Mesothelial cell of epicardium (in vitro differentiated cells): Measurements from ENCODE around the gene XPC. TPM values are rescaled to one million over a fixed set of nuclear protein-coding genes. Genes with fewer than 3 reads are reported as not detected.

ENCODE experiments used
- DNase-seq, 2 experiments: peaks; one replicate each; pipeline ENCODE4 v3.0.0; 2021; ENCODE audit warnings: low spot score in 2 of 2; ENCODE audit not compliant: unreplicated experiment in 2 of 2
- H3K27ac Mint-ChIP-seq: 2 replicates; pipeline ENCODE4 v1.8.0; 2021; ENCODE audit warnings: mixed read lengths
- H3K27me3 Mint-ChIP-seq: 2 replicates; pipeline ENCODE4 v1.8.0; 2021; ENCODE audit warnings: low read depth, mixed read lengths
- H3K36me3 Mint-ChIP-seq: 2 replicates; pipeline ENCODE4 v1.8.0; 2021; ENCODE audit warnings: mixed read lengths
- H3K4me1 Mint-ChIP-seq: 2 replicates; pipeline ENCODE4 v1.8.0; 2021; ENCODE audit warnings: mixed read lengths
- H3K4me3 Mint-ChIP-seq: 2 replicates; pipeline ENCODE4 v1.8.0; 2021; ENCODE audit warnings: mild to moderate bottlenecking, moderate library complexity, mixed read lengths
- H3K9me3 Mint-ChIP-seq: 2 replicates; pipeline ENCODE4 v1.8.0; 2021; ENCODE audit warnings: mixed read lengths
- CTCF ChIP-seq: fragments of 200-600 bp; sonication (generic); IDR thresholded peaks from one replicate; pipeline ENCODE4 v1.5.0; 2021; ENCODE audit warnings: antibody characterized with exemption; ENCODE audit not compliant: unreplicated experiment
- total RNA-seq: library from RNA; stranded (reverse); gene quantifications from 3 replicates; pipeline ENCODE4 v1.2.1, GENCODE V29; 2021

Gene XPC
- total RNA-seq, 1 donor from 2014 or later, result 47.8 TPM

DNA sequence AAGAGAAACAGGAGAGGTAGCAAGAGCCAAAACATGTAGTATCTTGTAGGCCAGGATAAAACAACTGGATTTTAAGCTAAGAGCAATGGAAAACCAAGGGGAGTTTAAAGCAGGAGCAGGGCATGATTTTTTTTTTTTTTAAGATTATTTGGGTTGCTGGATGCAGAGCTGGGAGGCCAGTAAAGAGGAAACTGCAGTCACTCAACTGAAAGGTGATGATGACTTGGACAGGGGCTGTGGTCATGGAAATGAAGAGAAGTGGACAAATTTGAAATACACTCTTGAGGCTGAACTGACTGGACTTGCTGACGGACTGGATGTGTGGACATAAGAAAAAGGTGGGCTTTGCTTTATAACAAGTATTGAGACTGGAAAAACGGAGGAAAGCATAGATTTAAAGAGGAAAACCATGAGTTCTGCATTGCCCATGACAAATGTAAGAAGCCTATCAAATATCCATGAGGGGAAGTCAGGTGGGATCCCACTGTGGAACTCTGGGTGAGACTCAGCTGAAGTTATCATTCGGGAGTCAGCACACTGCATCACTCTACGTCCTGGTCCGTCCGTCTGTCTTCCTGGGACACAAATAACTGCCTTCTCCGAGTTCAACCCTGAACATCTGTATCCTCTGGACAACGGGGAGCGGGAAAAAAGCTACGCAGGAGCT lies 688 bp downstream of the XPC start:
- peaks cover 11% of the 10 kb centered on the region for H3K36me3 Mint-ChIP-seq
- H3K27me3 Mint-ChIP-seq, result no peaks in the 10 kb centered on the region
- peak overlapping the region; percentile 96 for H3K27ac Mint-ChIP-seq
- H3K4me1 Mint-ChIP-seq, result peaks cover 42% of the 10 kb centered on the region
- TF ChIP-seq CTCF, result no peak
- DNase-seq, result no peak
- H3K4me3 Mint-ChIP-seq, result peak overlapping the region; percentile 98
- H3K9me3 Mint-ChIP-seq, result no peaks in the 10 kb centered on the region

DNA sequence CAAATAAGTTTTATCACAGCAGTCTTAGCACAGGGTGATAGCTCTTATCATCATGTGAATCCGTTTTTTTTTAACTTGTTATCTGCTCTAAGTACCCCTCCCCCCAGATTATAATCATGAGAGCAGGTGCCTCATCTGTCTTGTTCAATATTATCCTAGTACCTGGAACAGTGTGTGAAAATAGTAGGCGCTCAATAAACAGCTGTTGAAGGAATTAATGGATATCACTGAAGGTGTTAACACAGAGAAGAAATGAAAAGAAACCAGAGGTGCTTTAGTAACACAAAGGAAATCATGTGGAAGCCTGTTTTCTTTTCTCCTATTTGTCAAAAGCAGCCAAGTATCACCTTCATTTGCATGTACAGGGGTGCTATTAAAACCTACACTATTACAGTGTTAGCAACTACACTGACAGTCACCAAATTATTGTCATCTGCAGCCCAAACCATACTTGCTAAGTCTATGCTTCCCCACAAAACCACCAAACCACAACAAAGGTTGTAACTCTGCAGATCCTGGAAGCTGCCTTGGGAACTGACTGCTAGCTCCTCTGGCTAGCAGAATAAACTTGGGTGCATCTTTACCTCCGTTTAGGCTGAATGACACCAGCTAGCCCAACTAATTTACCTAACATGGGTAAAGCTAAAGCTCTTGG lies 2.9 kb downstream of the XPC start:
- DNase-seq, result no peak
- H3K36me3 Mint-ChIP-seq, result peaks cover 17% of the 10 kb centered on the region
- H3K4me1 Mint-ChIP-seq, result peaks cover 45% of the 10 kb centered on the region
- H3K4me3 Mint-ChIP-seq, result no peak overlapping the region
- H3K27ac Mint-ChIP-seq, result no peak overlapping the region
- TF ChIP-seq CTCF, result no peak
- H3K27me3 Mint-ChIP-seq, result no peaks in the 10 kb centered on the region
- no peaks in the 10 kb centered on the region for H3K9me3 Mint-ChIP-seq

DNA sequence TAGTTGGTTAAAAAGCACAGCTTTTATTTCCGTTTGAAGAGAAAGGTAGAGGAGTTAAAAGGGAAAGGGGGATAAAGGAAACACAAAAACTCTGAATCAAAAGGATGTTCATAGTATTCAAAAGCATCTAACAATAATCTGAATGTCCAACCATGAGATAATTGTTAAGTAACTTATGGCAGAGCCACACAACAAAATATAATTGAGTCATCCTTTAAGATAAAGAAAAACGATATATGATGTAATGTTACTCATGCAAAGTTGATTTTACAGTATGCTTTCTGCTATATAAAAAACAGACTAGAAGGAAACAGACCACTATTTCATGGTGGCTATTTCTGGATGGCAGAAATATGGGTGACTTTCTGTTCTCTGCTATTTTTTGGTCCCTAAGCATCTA lies 3.9 kb downstream of the XPC start:
- no peak for TF ChIP-seq CTCF
- no peak overlapping the region for H3K27ac Mint-ChIP-seq
- DNase-seq, result no peak
- peaks cover 26% of the 10 kb centered on the region for H3K36me3 Mint-ChIP-seq
- H3K4me3 Mint-ChIP-seq, result no peak overlapping the region
- H3K9me3 Mint-ChIP-seq, result no peaks in the 10 kb centered on the region
- no peaks in the 10 kb centered on the region for H3K27me3 Mint-ChIP-seq
- peaks cover 40% of the 10 kb centered on the region for H3K4me1 Mint-ChIP-seq

GRCh38 chr3:14172496-14172895 lies 5.9 kb downstream of the XPC start:
- Mint-ChIP-seq H3K36me3 (peaks cover 39% of the 10 kb centered on the region), H3K9me3 (no peaks in the 10 kb centered on the region), H3K27me3 (no peaks in the 10 kb centered on the region)

DNA sequence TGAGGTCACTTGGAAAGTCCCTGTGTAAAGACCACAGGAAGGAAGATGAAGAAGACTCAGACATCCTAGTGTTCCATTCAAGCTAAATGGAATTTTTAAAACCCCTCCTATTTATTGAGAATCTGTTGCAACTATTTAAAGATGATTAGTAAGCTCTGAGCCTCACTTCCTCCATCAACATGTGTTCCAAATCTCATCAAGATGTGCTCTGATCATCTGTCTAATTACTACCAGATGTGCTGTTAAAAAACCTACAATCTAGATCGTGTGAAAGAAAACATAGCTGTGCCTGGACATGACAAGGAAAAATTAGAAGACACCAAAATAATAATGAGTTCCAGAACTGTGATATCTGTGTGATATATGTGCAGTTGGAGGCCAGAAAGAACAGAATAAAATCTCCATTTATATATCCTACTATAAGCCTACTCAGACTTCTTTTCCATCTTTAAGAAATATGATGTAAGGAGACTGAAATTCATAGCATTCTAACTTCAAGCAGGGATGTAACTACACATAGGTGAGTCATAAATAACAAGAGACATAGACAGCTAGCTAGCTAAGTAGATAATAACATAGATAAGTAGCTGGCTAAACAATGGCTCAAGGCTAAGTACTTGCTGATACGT lies 7.8 kb downstream of the XPC start:
- DNase-seq, result no peak
- Mint-ChIP-seq H3K27ac (no peak overlapping the region), H3K4me1 (peaks cover 12% of the 10 kb centered on the region), H3K27me3 (no peaks in the 10 kb centered on the region), H3K4me3 (no peak overlapping the region), H3K36me3 (peaks cover 54% of the 10 kb centered on the region), H3K9me3 (no peaks in the 10 kb centered on the region)
- TF ChIP-seq CTCF, result no peak

More at GRCh38 chr3:14172496-14172895, 5.9 kb downstream of the XPC start:
- H3K4me3 Mint-ChIP-seq, result no peak overlapping the region
- H3K27ac Mint-ChIP-seq, result no peak overlapping the region
- DNase-seq, result no peak
- TF ChIP-seq CTCF, result no peak
- peaks cover 24% of the 10 kb centered on the region for H3K4me1 Mint-ChIP-seq
